HepG2 (cell line): Measurements from ENCODE around the gene OR6S1. TPM values are rescaled to one million over a fixed set of nuclear protein-coding genes. Genes with fewer than 3 reads are reported as not detected.

Experiments used
- ATAC-seq: fragments of 200-7000 bp; cut with Tn5 transposase; 3 replicates; pipeline ENCODE4 v1.9.1; 2020; ENCODE audit warnings: mild to moderate bottlenecking, moderate library complexity
- BruUV-seq: library from RNA; stranded (reverse); fragments of 400-500 nt; replicated peaks from 2 replicates; lab custom pipeline; 2021; lab: Mats Ljungman, UMichigan
- CTCF ChIA-PET: fragments of 300-600 bp; formaldehyde crosslinking; extraction: SDS; loops from one replicate; lab custom pipeline; 2021; ENCODE audit warnings: low total read pairs, inconsistent platforms, low intra/inter-chr PET ratio; lab: Yijun Ruan, JAX
- POLR2A ChIA-PET: fragments of 350-600 bp; sonication (Branson Sonifier 250); formaldehyde crosslinking; loops from one replicate; lab custom pipeline; 2020; ENCODE audit warnings: antibody characterized with exemption, inconsistent platforms; lab: Yijun Ruan, JAX
- DNase-seq: peaks from one replicate; pipeline ENCODE4 v3.0.0-alpha.2; 2015; ENCODE audit warnings: low spot score
- FAIRE-seq: peaks from 3 replicates; lab custom pipeline; 2011; peaks lifted over from hg19 to GRCh38; lab: Jason Lieb, UNC
- H2AFZ ChIP-seq: one replicate; pipeline ENCODE4 v1.6.1; 2011; ENCODE audit warnings: low read length, inconsistent platforms
- H3K27ac ChIP-seq: fragments of 300-600 bp; 3 replicates; pipeline ENCODE4 v1.8.0; 2011; ENCODE audit warnings: mixed run types, mild to moderate bottlenecking, mixed read lengths, low read length, inconsistent platforms; ENCODE audit not compliant: insufficient read depth; ENCODE audit errors: extremely low read length
- H3K27me3 ChIP-seq, 2 experiments: fragments of 200-600 bp in 1 of 2; 2 replicates in 1 of 2; 3 replicates in 1 of 2; pipeline versions ENCODE4 v1.6.0 to v1.8.0; 2011; ENCODE audit warnings: low read length in 2 of 2, mild to moderate bottlenecking in 2 of 2, moderate library complexity in 2 of 2, inconsistent platforms in 1 of 2; ENCODE audit not compliant: insufficient read depth in 2 of 2, control insufficient read depth in 1 of 2
- H3K36me3 ChIP-seq, 2 experiments: fragments of 200-600 bp in 1 of 2; replicated peaks in 1 of 2; 2 replicates in 1 of 2; 3 replicates in 1 of 2; pipeline versions ENCODE4 v1.5.1 to v1.8.0; 2011; ENCODE audit warnings: low read length in 2 of 2, inconsistent platforms in 1 of 2; ENCODE audit not compliant: insufficient read depth in 2 of 2, control insufficient read depth in 1 of 2
- H3K4me1 ChIP-seq: 2 replicates; pipeline ENCODE4 v1.5.1; 2012; ENCODE audit warnings: low read length, inconsistent platforms; ENCODE audit not compliant: insufficient read depth
- H3K4me2 ChIP-seq: 2 replicates; pipeline ENCODE4 v1.6.0; 2011; ENCODE audit warnings: low read depth, low read length, inconsistent platforms
- H3K4me3 ChIP-seq, 3 experiments: fragments of 200-600 bp in 1 of 3; sonication (generic), shearing (Covaris generic) in 1 of 3; replicated peaks in 1 of 3; 2 replicates each; pipeline ENCODE4 v1.5.1; 2011 to 2016; ENCODE audit warnings: low read length in 3 of 3, inconsistent platforms in 2 of 3, low read depth in 2 of 3, mild to moderate bottlenecking in 2 of 3, control low read depth in 1 of 3, mixed read lengths in 1 of 3; ENCODE audit not compliant: insufficient read depth in 1 of 3
- H3K79me2 ChIP-seq: one replicate; pipeline ENCODE4 v1.6.1; 2011; ENCODE audit warnings: low read length, inconsistent platforms; ENCODE audit not compliant: insufficient read depth
- H3K9ac ChIP-seq: 2 replicates; pipeline ENCODE4 v1.6.0; 2011; ENCODE audit warnings: mild to moderate bottlenecking, low read depth, low read length, inconsistent platforms; ENCODE audit not compliant: insufficient read depth
- H3K9me3 ChIP-seq: 2 replicates; pipeline ENCODE4 v1.5.1; 2012; ENCODE audit warnings: mild to moderate bottlenecking, low read length
- H4K20me1 ChIP-seq: 2 replicates; pipeline ENCODE4 v1.6.0; 2011; ENCODE audit warnings: inconsistent platforms, mild to moderate bottlenecking, low read length, moderate library complexity; ENCODE audit not compliant: insufficient read depth
- ARNT ChIP-seq: fragments of 450-650 bp; IDR thresholded peaks from 2 replicates; pipeline ENCODE4 v1.6.1; 2017
- CC2D1A ChIP-seq: sonication (generic); formaldehyde crosslinking; IDR thresholded peaks from 2 replicates; pipeline ENCODE4 v1.8.1; 2023; ENCODE audit warnings: mild to moderate bottlenecking, missing genetic modification reagents
- CCAR2 ChIP-seq: fragments of 200-400 bp; formaldehyde crosslinking; optimal IDR thresholded peaks from 2 replicates; pipeline ENCODE3; 2018; ENCODE audit warnings: low read depth, mild to moderate bottlenecking, low read length, moderate library complexity
- HNRNPLL ChIP-seq: fragments of 200-400 bp; formaldehyde crosslinking; IDR thresholded peaks from 2 replicates; pipeline ENCODE4 v1.6.1; 2017; ENCODE audit warnings: mild to moderate bottlenecking, low read depth, low read length; ENCODE audit not compliant: poor library complexity, severe bottlenecking
- PHF21A ChIP-seq: sonication (generic); formaldehyde crosslinking; IDR thresholded peaks from 2 replicates; pipeline ENCODE4 v1.5.0; 2020; ENCODE audit warnings: mild to moderate bottlenecking, missing genetic modification reagents
- SIX4 ChIP-seq: sonication (generic); formaldehyde crosslinking; IDR thresholded peaks from 2 replicates; pipeline ENCODE4 v1.4.0; 2020; ENCODE audit warnings: missing genetic modification reagents
- TSC22D2 ChIP-seq: sonication (generic); formaldehyde crosslinking; IDR thresholded peaks from 2 replicates; pipeline ENCODE4 v1.5.1; 2020; ENCODE audit warnings: missing genetic modification reagents, mild to moderate bottlenecking, borderline replicate concordance
- U2AF2 ChIP-seq: fragments of 200-400 bp; formaldehyde crosslinking; IDR thresholded peaks from 2 replicates; pipeline ENCODE4 v1.6.1; 2017; ENCODE audit warnings: low read depth, mild to moderate bottlenecking, low read length
- ZBTB42 ChIP-seq: sonication (generic); formaldehyde crosslinking; IDR thresholded peaks from 2 replicates; pipeline ENCODE4 v1.5.0; 2020; ENCODE audit warnings: mild to moderate bottlenecking, missing genetic modification reagents
- ZFP1 ChIP-seq: IDR thresholded peaks from 2 replicates; pipeline ENCODE4 v1.6.1; 2016
- ZFP90 ChIP-seq: sonication (generic); formaldehyde crosslinking; IDR thresholded peaks from 2 replicates; pipeline ENCODE4 v1.8.0; 2022; ENCODE audit warnings: missing genetic modification reagents, mild to moderate bottlenecking, inconsistent platforms, borderline replicate concordance
- ZNF230 ChIP-seq: sonication (generic); formaldehyde crosslinking; IDR thresholded peaks from 2 replicates; pipeline ENCODE4 v1.4.0; 2020; ENCODE audit warnings: mild to moderate bottlenecking, missing genetic modification reagents
- ZNF251 ChIP-seq: sonication (generic); formaldehyde crosslinking; IDR thresholded peaks from 2 replicates; pipeline ENCODE4 v1.9.0; 2021; ENCODE audit warnings: mild to moderate bottlenecking, missing genetic modification reagents
- ZNF550 ChIP-seq: sonication (generic); formaldehyde crosslinking; IDR thresholded peaks from 2 replicates; pipeline ENCODE4 v1.4.0; 2020; ENCODE audit warnings: mild to moderate bottlenecking, missing genetic modification reagents, borderline replicate concordance
- ZNF569 ChIP-seq: sonication (generic); formaldehyde crosslinking; IDR thresholded peaks from 2 replicates; pipeline ENCODE4 v1.5.0; 2020; ENCODE audit warnings: mild to moderate bottlenecking, missing genetic modification reagents, moderate library complexity, borderline replicate concordance
- WGBS: methylation state at CpG from one replicate; pipeline ENCODE4 v1.1.6; 2017; ENCODE audit warnings: low lambda C conversion rate; 5-methylcytosine and 5-hydroxymethylcytosine counted together
- in situ Hi-C: cut with HindIII; loops from 2 replicates; pipeline ENCODE4 v1.10.0; 2017; ENCODE audit warnings: low pct_unique_long_range_greater_than_20kb; ENCODE audit not compliant: extremely low pct_ligation_motif_present
- intact Hi-C: fragments of 100-400 bp; cut with micrococcal nuclease; formaldehyde crosslinking; loops from one replicate; pipeline ENCODE4 v1.10.0; 2022; ENCODE audit not compliant: unreplicated experiment
- polyA plus RNA-seq, 8 experiments: library from polyadenylated mRNA; depleted of rRNA in 3 of 8; stranded (reverse) in 7 of 8; unstranded in 1 of 8; fragments of >200 nt; fragmentation: Illumina TruSeq in 4 of 8; extraction: Trizol in 4 of 8; gene quantifications; 2 replicates each; pipeline versions ENCODE4 v1.2.1 to v1.2.3, GENCODE V29; 2011 to 2016; ENCODE audit warnings: low read depth in 4 of 8, missing spikeins in 1 of 8, mixed read lengths in 1 of 8; ENCODE audit not compliant: insufficient read depth in 1 of 8
- total RNA-seq, 5 experiments: library from RNA; depleted of rRNA; stranded (reverse); fragments of >200 nt; fragmentation: Illumina TruSeq; extraction: Trizol; gene quantifications; 2 replicates each; pipeline ENCODE4 v1.2.3, GENCODE V29; 2016; ENCODE audit warnings: low read depth in 1 of 5
- TF ChIP-seq, protein P1 (sequence below): sonication (generic); formaldehyde crosslinking; IDR thresholded peaks from 2 replicates; pipeline ENCODE4 v1.8.1; 2023; ENCODE audit warnings: mild to moderate bottlenecking, inconsistent platforms, moderate library complexity, missing genetic modification reagents, borderline replicate concordance
- TF ChIP-seq, protein P2 (sequence below): sonication (generic); formaldehyde crosslinking; conservative IDR thresholded peaks from 2 replicates; pipeline ENCODE4 v1.8.0; 2022; ENCODE audit warnings: mild to moderate bottlenecking, moderate library complexity, missing genetic modification reagents
- TF ChIP-seq, protein P3 (sequence below), 2 experiments: IDR thresholded peaks; 2 replicates each; pipeline ENCODE4 v1.6.1; 2011 to 2012; ENCODE audit warnings: low read length in 2 of 2, borderline replicate concordance in 1 of 2, low read depth in 1 of 2, mild to moderate bottlenecking in 1 of 2, moderate library complexity in 1 of 2

OR6S1 gene
- total and polyA plus RNA-seq, 2 of the 13 experiments (the other 11 are each of a cell fraction or from before 2014, with no cell fraction given) = 0.09 TPM; not detected in 1

DNA sequence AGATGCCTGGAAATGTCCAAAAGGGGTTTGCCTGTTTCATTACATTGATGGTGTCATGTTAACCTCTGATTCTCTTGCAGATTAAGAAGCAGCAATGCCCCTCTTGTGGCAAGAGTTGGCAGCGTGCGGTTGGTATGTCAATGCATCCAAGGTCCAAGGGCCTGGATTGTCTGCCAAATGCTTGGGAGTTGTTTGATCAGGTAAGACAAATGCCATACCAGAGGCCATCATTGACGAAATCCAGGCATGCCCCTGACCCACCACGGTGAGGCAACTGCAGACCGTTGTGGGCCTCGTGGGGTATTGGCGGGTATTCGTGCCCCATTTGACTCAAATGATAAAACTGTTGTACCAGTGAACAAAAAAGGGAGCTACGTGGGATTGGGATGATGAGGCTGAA lies 38.9 kb downstream of the OR6S1 start:
- no peaks in the 10 kb centered on the region for H4K20me1 ChIP-seq
- H3K9me3 ChIP-seq = no peaks in the 10 kb centered on the region
- H3K27me3 ChIP-seq = peaks cover 0 to 3% of the 10 kb centered on the region in 2 experiments; a peak in 2 of 5 replicates
- in situ Hi-C loops = loop anchor here (25.0 kb wide), 1 partner anchor 140 kb away; the partner anchor contains the start of genes APEX1, OSGEP, PIP4P1 and PNP
- no peak for TF ChIP-seq ZFP1 (CRISPR knock-in tag)
- no peak for TF ChIP-seq PHF21A (CRISPR knock-in tag)
- TF ChIP-seq, protein P1, sequence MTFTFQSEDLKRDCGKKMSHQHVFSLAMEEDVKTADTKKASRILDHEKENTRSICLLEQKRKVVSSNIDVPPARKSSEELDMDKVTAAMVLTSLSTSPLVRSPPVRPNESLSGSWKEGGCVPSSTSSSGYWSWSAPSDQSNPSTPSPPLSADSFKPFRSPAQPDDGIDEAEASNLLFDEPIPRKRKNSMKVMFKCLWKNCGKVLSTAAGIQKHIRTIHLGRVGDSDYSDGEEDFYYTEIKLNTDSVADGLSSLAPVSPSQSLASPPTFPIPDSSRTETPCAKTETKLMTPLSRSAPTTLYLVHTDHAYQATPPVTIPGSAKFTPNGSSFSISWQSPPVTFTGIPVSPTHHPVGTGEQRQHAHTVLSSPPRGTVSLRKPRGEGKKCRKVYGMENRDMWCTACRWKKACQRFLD (CRISPR knock-in tag) = no peak
- TF ChIP-seq SIX4 = no peak
- no peak for TF ChIP-seq ZNF569 (CRISPR knock-in tag)
- TF ChIP-seq, protein P2, sequence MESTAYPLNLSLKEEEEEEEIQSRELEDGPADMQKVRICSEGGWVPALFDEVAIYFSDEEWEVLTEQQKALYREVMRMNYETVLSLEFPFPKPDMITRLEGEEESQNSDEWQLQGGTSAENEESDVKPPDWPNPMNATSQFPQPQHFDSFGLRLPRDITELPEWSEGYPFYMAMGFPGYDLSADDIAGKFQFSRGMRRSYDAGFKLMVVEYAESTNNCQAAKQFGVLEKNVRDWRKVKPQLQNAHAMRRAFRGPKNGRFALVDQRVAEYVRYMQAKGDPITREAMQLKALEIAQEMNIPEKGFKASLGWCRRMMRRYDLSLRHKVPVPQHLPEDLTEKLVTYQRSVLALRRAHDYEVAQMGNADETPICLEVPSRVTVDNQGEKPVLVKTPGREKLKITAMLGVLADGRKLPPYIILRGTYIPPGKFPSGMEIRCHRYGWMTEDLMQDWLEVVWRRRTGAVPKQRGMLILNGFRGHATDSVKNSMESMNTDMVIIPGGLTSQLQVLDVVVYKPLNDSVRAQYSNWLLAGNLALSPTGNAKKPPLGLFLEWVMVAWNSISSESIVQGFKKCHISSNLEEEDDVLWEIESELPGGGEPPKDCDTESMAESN (CRISPR knock-in tag) = no peak
- TF ChIP-seq ARNT = no peak
- no peak for TF ChIP-seq U2AF2
- no peak for TF ChIP-seq TSC22D2 (CRISPR knock-in tag)
- TF ChIP-seq, protein P3, sequence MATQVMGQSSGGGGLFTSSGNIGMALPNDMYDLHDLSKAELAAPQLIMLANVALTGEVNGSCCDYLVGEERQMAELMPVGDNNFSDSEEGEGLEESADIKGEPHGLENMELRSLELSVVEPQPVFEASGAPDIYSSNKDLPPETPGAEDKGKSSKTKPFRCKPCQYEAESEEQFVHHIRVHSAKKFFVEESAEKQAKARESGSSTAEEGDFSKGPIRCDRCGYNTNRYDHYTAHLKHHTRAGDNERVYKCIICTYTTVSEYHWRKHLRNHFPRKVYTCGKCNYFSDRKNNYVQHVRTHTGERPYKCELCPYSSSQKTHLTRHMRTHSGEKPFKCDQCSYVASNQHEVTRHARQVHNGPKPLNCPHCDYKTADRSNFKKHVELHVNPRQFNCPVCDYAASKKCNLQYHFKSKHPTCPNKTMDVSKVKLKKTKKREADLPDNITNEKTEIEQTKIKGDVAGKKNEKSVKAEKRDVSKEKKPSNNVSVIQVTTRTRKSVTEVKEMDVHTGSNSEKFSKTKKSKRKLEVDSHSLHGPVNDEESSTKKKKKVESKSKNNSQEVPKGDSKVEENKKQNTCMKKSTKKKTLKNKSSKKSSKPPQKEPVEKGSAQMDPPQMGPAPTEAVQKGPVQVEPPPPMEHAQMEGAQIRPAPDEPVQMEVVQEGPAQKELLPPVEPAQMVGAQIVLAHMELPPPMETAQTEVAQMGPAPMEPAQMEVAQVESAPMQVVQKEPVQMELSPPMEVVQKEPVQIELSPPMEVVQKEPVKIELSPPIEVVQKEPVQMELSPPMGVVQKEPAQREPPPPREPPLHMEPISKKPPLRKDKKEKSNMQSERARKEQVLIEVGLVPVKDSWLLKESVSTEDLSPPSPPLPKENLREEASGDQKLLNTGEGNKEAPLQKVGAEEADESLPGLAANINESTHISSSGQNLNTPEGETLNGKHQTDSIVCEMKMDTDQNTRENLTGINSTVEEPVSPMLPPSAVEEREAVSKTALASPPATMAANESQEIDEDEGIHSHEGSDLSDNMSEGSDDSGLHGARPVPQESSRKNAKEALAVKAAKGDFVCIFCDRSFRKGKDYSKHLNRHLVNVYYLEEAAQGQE (IDR thresholded peaks at IDR 0.05; ENCODE audit: borderline replicate concordance in 1 of 2, low read depth in 1 of 2, low read length in 2 of 2) = no peak
- no peak for TF ChIP-seq CC2D1A
- TF ChIP-seq ZNF251 = no peak
- no peak for TF ChIP-seq ZBTB42
- TF ChIP-seq CCAR2 = no peak
- TF ChIP-seq ZFP90 (CRISPR knock-in tag) = no peak
- TF ChIP-seq ZNF550 (CRISPR knock-in tag) = no peak
- TF ChIP-seq HNRNPLL = no peak
- TF ChIP-seq ZNF230 = no peak
- TF ChIP-seq, all 625 proteins: peak for 0
- no peak overlapping the region for H3K4me2 ChIP-seq
- ATAC-seq = no peak
- ChIA-PET POLR2A (no interaction called here), CTCF (no interaction called here)
- H3K79me2 ChIP-seq = no peaks in the 10 kb centered on the region
- FAIRE-seq = no peak
- H3K27ac ChIP-seq = no peak overlapping the region
- H3K36me3 ChIP-seq = no peaks in the 10 kb centered on the region
- no peak overlapping the region for H2AFZ ChIP-seq
- peaks cover 25% of the 10 kb centered on the region for H3K4me1 ChIP-seq
- intact Hi-C loops = no loop called here
- no TSS peak for BruUV-seq
- no peak for DNase-seq
- no peak overlapping the region for H3K4me3 ChIP-seq
- no peak overlapping the region for H3K9ac ChIP-seq
- 59% methylated on average over 9 of the region's 9 CpGs for WGBS
